Measurements from ENCODE around the gene BCL2L2. TPM values are rescaled to one million over a fixed set of nuclear protein-coding genes. Genes with fewer than 3 reads are reported as not detected.

The BCL2L2 gene
- total and polyA plus RNA-seq, 5 donors from 2014 or later = 2.6 TPM; not detected in 4

Other genes starting within 250 kb of the BCL2L2 start
- 2.9 TPM for gene CDH24, start 249.3 kb upstream of the BCL2L2 start, total RNA-seq
- gene CDH24, start 249.3 kb upstream of the BCL2L2 start, polyA plus RNA-seq = under 1 TPM; 0.17 to 0.79 (median 0.25) TPM
- gene ACIN1, start 211.7 kb upstream of the BCL2L2 start, total RNA-seq = 340 TPM
- 10 to 100 TPM in 1 of 4 donors, 1 to 10 TPM in 3; 6.8 to 10.1 (median 7.4) TPM for gene ACIN1, start 211.7 kb upstream of the BCL2L2 start, polyA plus RNA-seq
- 13.6 TPM for gene C14orf119, start 211.3 kb upstream of the BCL2L2 start, total RNA-seq
- 100 to 1,000 TPM; 131 to 187 (median 156) TPM for gene C14orf119, start 211.3 kb upstream of the BCL2L2 start, polyA plus RNA-seq
- gene CIROP, start 201.8 kb upstream of the BCL2L2 start, total RNA-seq = not detected
- gene CIROP, start 201.8 kb upstream of the BCL2L2 start, polyA plus RNA-seq = under 1 TPM in 1 of 4 donors, not detected in 3; 0.23 TPM
- not detected for gene CEBPE, start 187.6 kb upstream of the BCL2L2 start, total RNA-seq
- gene CEBPE, start 187.6 kb upstream of the BCL2L2 start, polyA plus RNA-seq = under 1 TPM in 3 of 4 donors, not detected in 1; 0.14 to 0.29 (median 0.24) TPM
- not detected for gene SLC7A8, start 123.2 kb upstream of the BCL2L2 start, total RNA-seq
- gene SLC7A8, start 123.2 kb upstream of the BCL2L2 start, polyA plus RNA-seq = 1 to 10 TPM in 3 of 4 donors, under 1 TPM in 1; 0.48 to 1.8 (median 1.1) TPM
- gene RNF212B, start 68.9 kb upstream of the BCL2L2 start, total RNA-seq = not detected
- gene RNF212B, start 68.9 kb upstream of the BCL2L2 start, polyA plus RNA-seq = not detected
- gene HOMEZ, start 20.7 kb upstream of the BCL2L2 start, total RNA-seq = 3.3 TPM
- 1 to 10 TPM; 4.7 to 7.4 (median 6.4) TPM for gene HOMEZ, start 20.7 kb upstream of the BCL2L2 start, polyA plus RNA-seq
- 33.2 TPM for gene PPP1R3E, start 4.0 kb upstream of the BCL2L2 start, total RNA-seq
- gene PPP1R3E, start 4.0 kb upstream of the BCL2L2 start, polyA plus RNA-seq = 1 to 10 TPM; 2.5 to 4.6 (median 2.9) TPM
- 188 TPM for gene PABPN1, start 14.6 kb downstream of the BCL2L2 start, total RNA-seq
- 100 to 1,000 TPM in 1 of 4 donors, 10 to 100 TPM in 3; 78.8 to 102 (median 89.3) TPM for gene PABPN1, start 14.6 kb downstream of the BCL2L2 start, polyA plus RNA-seq
- 3.2 TPM for gene SLC22A17, start 46.1 kb downstream of the BCL2L2 start, total RNA-seq
- 1 to 10 TPM in 3 of 4 donors, under 1 TPM in 1; 0.94 to 3.2 (median 2.1) TPM for gene SLC22A17, start 46.1 kb downstream of the BCL2L2 start, polyA plus RNA-seq
- gene EFS, start 58.3 kb downstream of the BCL2L2 start, total RNA-seq = not detected
- gene EFS, start 58.3 kb downstream of the BCL2L2 start, polyA plus RNA-seq = not detected
- gene IL25, start 66.0 kb downstream of the BCL2L2 start, total RNA-seq = not detected
- not detected for gene IL25, start 66.0 kb downstream of the BCL2L2 start, polyA plus RNA-seq
- 2.8 TPM for gene CMTM5, start 70.2 kb downstream of the BCL2L2 start, total RNA-seq
- not detected for gene CMTM5, start 70.2 kb downstream of the BCL2L2 start, polyA plus RNA-seq
- not detected for gene MYH6, start 101.4 kb downstream of the BCL2L2 start, total RNA-seq
- not detected for gene MYH6, start 101.4 kb downstream of the BCL2L2 start, polyA plus RNA-seq
- gene MYH7, start 128.8 kb downstream of the BCL2L2 start, total RNA-seq = not detected
- not detected for gene MYH7, start 128.8 kb downstream of the BCL2L2 start, polyA plus RNA-seq
- 102 TPM for gene NGDN, start 162.9 kb downstream of the BCL2L2 start, total RNA-seq
- gene NGDN, start 162.9 kb downstream of the BCL2L2 start, polyA plus RNA-seq = 10 to 100 TPM; 77.1 to 90.8 (median 84.8) TPM
- gene ZFHX2, start 244.9 kb downstream of the BCL2L2 start, total RNA-seq = 0.42 TPM
- not detected for gene ZFHX2, start 244.9 kb downstream of the BCL2L2 start, polyA plus RNA-seq
- 7.6 TPM for gene THTPA, start 249.4 kb downstream of the BCL2L2 start, total RNA-seq
- 10 to 100 TPM in 3 of 4 donors, 1 to 10 TPM in 1; 7.5 to 14.6 (median 12.4) TPM for gene THTPA, start 249.4 kb downstream of the BCL2L2 start, polyA plus RNA-seq